Psoas muscle (tissue), 8 donors: ENCODE results near the gene DIDO1. TPM values are rescaled to one million over a fixed set of nuclear protein-coding genes. Genes with fewer than 3 reads are reported as not detected.
A peak's percentile ranks its signal among the peaks of the same experiment; 100 is the strongest.

Source experiments
- ATAC-seq, 4 donors: fragments of 200-7000 bp; cut with Tn5 transposase; one replicate each; pipeline ENCODE4 v1.9.1; 2020; ENCODE audit warnings: moderate library complexity in 3 of 4, mild to moderate bottlenecking in 2 of 4
- DNase-seq, 2 donors: peaks; one replicate each; pipeline ENCODE4 v3.0.0-alpha.2; 2020
- H3K27ac ChIP-seq: fragments of 200-600 bp; one replicate; pipeline ENCODE4 v1.8.0; 2022
- H3K27me3 ChIP-seq, 3 donors: fragments of 200-600 bp in 1 of 3; one replicate each; pipeline versions ENCODE4 v1.6.1 to v1.8.0; 2013 to 2022; ENCODE audit warnings: low read length in 2 of 3, mild to moderate bottlenecking in 2 of 3, moderate library complexity in 1 of 3; ENCODE audit not compliant: insufficient read depth in 3 of 3
- H3K36me3 ChIP-seq, 2 donors: fragments of 200-600 bp in 1 of 2; one replicate each; pipeline versions ENCODE4 v1.6.1 to v1.8.0; 2013 to 2022; ENCODE audit warnings: low read depth in 1 of 2, mild to moderate bottlenecking in 1 of 2, moderate library complexity in 1 of 2; ENCODE audit not compliant: insufficient read depth in 1 of 2
- H3K4me1 ChIP-seq: fragments of 200-600 bp; one replicate; pipeline ENCODE4 v1.8.0; 2022
- H3K4me3 ChIP-seq: fragments of 200-600 bp; one replicate; pipeline ENCODE4 v1.8.0; 2022; ENCODE audit warnings: mild to moderate bottlenecking
- H3K9me3 ChIP-seq: fragments of 200-600 bp; one replicate; pipeline ENCODE4 v1.8.0; 2022
- WGBS, 3 donors: extraction: QIAGEN DNeasy Blood & Tissue Kit; methylation state at CpG; one replicate each; pipeline versions ENCODE4 v1.1.6 to v1.1.7; 2013; 5-methylcytosine and 5-hydroxymethylcytosine counted together
- intact Hi-C, 2 donors: fragments of 100-400 bp; cut with DNase I; formaldehyde crosslinking; loops; one replicate each; pipeline versions ENCODE4 v1.11.0 to v1.14.2; 2022
- polyA plus RNA-seq, 3 donors: library from polyadenylated mRNA; stranded (reverse); fragments of 200-250 nt; gene quantifications; one replicate each; pipeline ENCODE4 v1.2.3, GENCODE V29; 2013
- total RNA-seq, 4 donors: library from RNA; stranded (reverse); fragmentation: NEBNext Ultra II Directional in 2 of 4; extraction: Animal tissue kit (Norgen Biotek cat#: 25700) in 2 of 4; gene quantifications; one replicate each; pipeline versions ENCODE4 v1.2.1 to v1.2.4, GENCODE V29; 2021 to 2023
- TF ChIP-seq, protein P1 (sequence below): fragments of 200-600 bp; IDR thresholded peaks from one replicate; pipeline ENCODE4 v1.8.0; 2022; ENCODE audit warnings: antibody characterized with exemption
- donor health status: healthy with polysubstance abuse.
- donor health status: DM: no; HTN: no; CAD: no; lungs with moderate emphysema.
- donor health status: Bipolar disorder and iron deficiency.
- donor health status: healthy.
- donor health status: DM: yes; HTN: yes; CAD: no.
- donor health status: DM: no; HTN: no; CAD: no.
- donor health status: DM: no; HTN: no; CAD: no.
- donor health status: DM: yes; HTN: yes; CAD: no.

DIDO1 gene
- total and polyA plus RNA-seq, 7 donors: 10.0 to 32.4 (median 23.9) TPM

GRCh38 chr20:62837790-62838127 is 88.5 kb downstream of the DIDO1 start:
- Histone ChIP-seq H3K27ac (no peak overlapping the region), H3K4me3 (no peak overlapping the region), H3K27me3 (peaks cover 0 to 33% (median 6%) of the 10 kb centered on the region in 3 donors), H3K36me3 (peaks cover 0 to 6% of the 10 kb centered on the region in 2 donors), H3K9me3 (no peaks in the 10 kb centered on the region), H3K4me1 (no peaks in the 10 kb centered on the region)
- TF ChIP-seq, protein P1, sequence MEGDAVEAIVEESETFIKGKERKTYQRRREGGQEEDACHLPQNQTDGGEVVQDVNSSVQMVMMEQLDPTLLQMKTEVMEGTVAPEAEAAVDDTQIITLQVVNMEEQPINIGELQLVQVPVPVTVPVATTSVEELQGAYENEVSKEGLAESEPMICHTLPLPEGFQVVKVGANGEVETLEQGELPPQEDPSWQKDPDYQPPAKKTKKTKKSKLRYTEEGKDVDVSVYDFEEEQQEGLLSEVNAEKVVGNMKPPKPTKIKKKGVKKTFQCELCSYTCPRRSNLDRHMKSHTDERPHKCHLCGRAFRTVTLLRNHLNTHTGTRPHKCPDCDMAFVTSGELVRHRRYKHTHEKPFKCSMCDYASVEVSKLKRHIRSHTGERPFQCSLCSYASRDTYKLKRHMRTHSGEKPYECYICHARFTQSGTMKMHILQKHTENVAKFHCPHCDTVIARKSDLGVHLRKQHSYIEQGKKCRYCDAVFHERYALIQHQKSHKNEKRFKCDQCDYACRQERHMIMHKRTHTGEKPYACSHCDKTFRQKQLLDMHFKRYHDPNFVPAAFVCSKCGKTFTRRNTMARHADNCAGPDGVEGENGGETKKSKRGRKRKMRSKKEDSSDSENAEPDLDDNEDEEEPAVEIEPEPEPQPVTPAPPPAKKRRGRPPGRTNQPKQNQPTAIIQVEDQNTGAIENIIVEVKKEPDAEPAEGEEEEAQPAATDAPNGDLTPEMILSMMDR: no peak
- intact Hi-C loops: no loop called here
- DNase-seq (no peak), ATAC-seq (no peak)
- 80 to 82% (median 81%) methylated on average over 8 of the region's 8 CpGs for WGBS, 3 donors

DNA sequence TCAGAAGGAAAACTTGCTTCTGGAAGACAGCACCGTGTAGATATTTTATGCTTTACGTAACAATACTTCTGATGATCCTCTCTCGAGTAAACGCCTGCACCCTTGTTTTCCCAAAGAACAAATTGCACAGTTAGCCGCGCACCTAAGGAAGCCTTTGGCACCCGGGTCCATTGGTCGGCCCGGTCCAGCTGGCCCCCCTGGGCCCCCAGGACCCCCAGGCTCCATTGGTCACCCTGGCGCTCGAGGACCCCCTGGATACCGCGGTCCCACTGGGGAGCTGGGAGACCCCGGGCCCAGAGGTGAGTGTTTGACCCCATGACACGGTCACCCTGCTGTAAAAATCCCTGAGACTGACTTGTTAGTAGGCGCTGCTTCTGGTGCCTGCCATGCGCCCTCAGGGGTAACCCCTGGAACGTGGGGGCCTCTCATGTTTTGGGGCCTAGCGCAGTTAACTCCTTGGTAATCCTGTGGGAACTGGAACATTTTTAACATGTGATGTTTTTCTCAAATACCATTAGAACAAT is 89.3 kb downstream of the DIDO1 start:
- H3K9me3 ChIP-seq: no peaks in the 10 kb centered on the region
- H3K27ac ChIP-seq: no peak overlapping the region
- H3K36me3 ChIP-seq: peaks cover 0 to 6% of the 10 kb centered on the region in 2 donors
- no peak for ATAC-seq
- DNase-seq: no peak
- H3K4me1 ChIP-seq: no peaks in the 10 kb centered on the region
- TF ChIP-seq, protein P1: no peak
- intact Hi-C loops: no loop called here
- WGBS, 3 donors: 84 to 89% (median 88%) methylated on average over 19 of the region's 19 CpGs
- H3K27me3 ChIP-seq: peaks cover 0 to 37% (median 6%) of the 10 kb centered on the region in 3 donors
- H3K4me3 ChIP-seq: no peak overlapping the region

DNA sequence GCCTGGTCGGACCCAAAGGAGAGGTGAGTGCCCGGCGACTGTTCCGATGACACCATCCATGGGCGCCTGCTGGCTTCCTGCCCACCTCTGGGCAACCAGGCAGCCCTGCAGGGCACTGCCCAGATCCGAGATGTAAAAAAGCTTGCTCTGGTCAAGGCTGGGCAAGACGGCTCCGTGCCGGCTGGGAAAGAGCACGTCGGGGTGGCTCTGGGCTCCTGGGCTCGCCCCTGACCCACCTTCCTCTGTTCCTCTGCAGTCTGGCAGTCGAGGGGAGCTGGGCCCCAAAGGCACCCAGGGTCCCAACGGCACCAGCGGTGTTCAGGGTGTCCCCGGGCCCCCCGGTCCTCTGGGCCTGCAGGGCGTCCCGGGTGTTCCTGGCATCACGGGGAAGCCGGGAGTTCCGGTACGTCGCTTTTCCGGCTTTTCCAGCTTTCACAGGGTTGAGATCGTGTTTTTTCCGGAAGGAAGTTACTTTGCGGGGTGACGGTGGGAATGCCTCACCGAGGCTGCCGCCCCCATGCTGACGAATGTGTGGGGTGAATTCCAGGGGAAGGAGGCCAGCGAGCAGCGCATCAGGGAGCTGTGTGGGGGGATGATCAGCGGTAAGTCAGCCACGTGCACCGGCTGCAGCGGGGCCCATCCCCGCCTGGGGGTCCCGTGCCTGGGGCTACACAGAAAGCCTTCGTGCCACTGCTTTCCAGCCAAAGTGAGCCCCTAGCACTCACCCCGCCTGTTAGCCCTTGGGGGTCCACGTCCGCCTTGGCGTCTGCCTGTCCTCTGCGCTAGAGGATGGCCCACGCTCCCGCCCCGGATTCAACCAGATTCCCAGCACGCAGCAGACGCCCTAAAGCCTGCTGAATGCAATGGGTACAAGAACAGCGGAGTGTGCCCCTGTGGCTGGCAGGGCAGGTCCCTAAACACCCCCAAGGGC is 90.1 kb downstream of the DIDO1 start:
- TF ChIP-seq, protein P1: no peak
- Histone ChIP-seq H3K4me1 (no peaks in the 10 kb centered on the region), H3K27me3 (peaks cover 0 to 39% (median 7%) of the 10 kb centered on the region in 3 donors), H3K36me3 (peaks cover 0 to 5% of the 10 kb centered on the region in 2 donors), H3K4me3 (peak overlapping the region; percentile 15), H3K9me3 (no peaks in the 10 kb centered on the region), H3K27ac (no peak overlapping the region)
- intact Hi-C loops: no loop called here
- ATAC-seq (no peak), DNase-seq (peak in 1 of 2 donors; percentile 56)
- WGBS, 3 donors: 65 to 67% (median 66%) methylated on average over 50 to 52 of the region's 52 CpGs

- Histone ChIP-seq H3K36me3 (no peaks in the 10 kb centered on the region), H3K4me1 (no peaks in the 10 kb centered on the region), H3K4me3 (no peak overlapping the region), H3K9me3 (no peaks in the 10 kb centered on the region), H3K27me3 (peaks cover 0 to 39% (median 10%) of the 10 kb centered on the region in 3 donors), H3K27ac (no peak overlapping the region)
- ATAC-seq (no peak), DNase-seq (no peak)
- WGBS, 3 donors: 68 to 73% (median 70%) methylated on average over 24 of the region's 24 CpGs
- TF ChIP-seq, protein P1: no peak
- intact Hi-C loops: no loop called here
Measured at GRCh38 chr20:62834967-62835730, 91.2 kb downstream of the DIDO1 start.
